T-cell (primary cell): ENCODE results near the gene PBX2. TPM values are rescaled to one million over a fixed set of nuclear protein-coding genes. Genes with fewer than 3 reads are reported as not detected.

Experiments used
- ATAC-seq, 4 experiments: fragments of 200-7000 bp in 3 of 4; fragments of 150-1000 bp in 1 of 4; cut with Tn5 transposase; replicated peaks in 1 of 4; 1 replicate in 3 of 4; 2 replicates in 1 of 4; pipeline ENCODE4 v1.10.0; 2021; ENCODE audit warnings: moderate library complexity in 3 of 4, mild to moderate bottlenecking in 2 of 4, moderate number of reproducible peaks in 1 of 4
- CTCF ChIA-PET, 2 donors: fragments of 300-600 bp; sonication (Branson Sonifier 250); formaldehyde crosslinking; loops; one replicate each; lab custom pipeline; 2022; ENCODE audit warnings: antibody characterized with exemption in 2 of 2; lab: Charles Lee
- POLR2A ChIA-PET, 2 donors: fragments of 300-600 bp; sonication (Branson Sonifier 250); formaldehyde crosslinking; loops; one replicate each; lab custom pipeline; 2022; ENCODE audit warnings: antibody characterized with exemption in 2 of 2; lab: Charles Lee
- DNase-seq, 35 experiments: peaks; one replicate each; pipeline versions ENCODE4 v3.0.0 to v3.0.0-alpha.2; 2013 to 2023
- H3K27ac ChIP-seq: one replicate; pipeline ENCODE4 v1.5.1; 2013; ENCODE audit warnings: low read length
- H3K27me3 ChIP-seq, 2 experiments: replicated peaks in 1 of 2; 1 replicate in 1 of 2; 2 replicates in 1 of 2; pipeline versions ENCODE4 v1.6.1 to v1.7.0; 2013; ENCODE audit warnings: low read length in 1 of 2, mixed read lengths in 1 of 2; ENCODE audit not compliant: control insufficient read depth in 2 of 2, insufficient read depth in 2 of 2; ENCODE audit errors: extremely low read depth in 1 of 2
- H3K36me3 ChIP-seq, 2 donors: 1 replicate in 1 of 2; 2 replicates in 1 of 2; pipeline versions ENCODE4 v1.6.1 to v1.7.0; 2013; ENCODE audit warnings: low read length in 1 of 2; ENCODE audit not compliant: control insufficient read depth in 2 of 2, insufficient read depth in 1 of 2; ENCODE audit errors: extremely low read depth in 1 of 2
- H3K4me1 ChIP-seq, 2 experiments: 1 replicate in 1 of 2; 2 replicates in 1 of 2; pipeline versions ENCODE4 v1.6.1 to v1.7.0; 2013; ENCODE audit warnings: low read length in 2 of 2, mixed read lengths in 1 of 2; ENCODE audit not compliant: insufficient read depth in 2 of 2, control insufficient read depth in 1 of 2; ENCODE audit errors: extremely low read depth in 1 of 2
- H3K4me3 ChIP-seq, 2 donors: 1 replicate in 1 of 2; 2 replicates in 1 of 2; pipeline versions ENCODE4 v1.5.1 to v1.7.0; 2013; ENCODE audit warnings: mild to moderate bottlenecking in 2 of 2, low read length in 1 of 2, moderate library complexity in 1 of 2; ENCODE audit not compliant: control insufficient read depth in 1 of 2; ENCODE audit errors: extremely low read depth in 1 of 2
- H3K9me3 ChIP-seq: 2 replicates; pipeline ENCODE4 v1.7.0; 2013
- H3K27ac Mint-ChIP-seq, 2 donors: one replicate each; pipeline ENCODE4 v1.8.0; 2020 to 2021; ENCODE audit warnings: mild to moderate bottlenecking in 2 of 2, mixed read lengths in 2 of 2
- H3K27me3 Mint-ChIP-seq, 2 donors: one replicate each; pipeline ENCODE4 v1.8.0; 2021 to 2022; ENCODE audit warnings: mixed read lengths in 2 of 2
- H3K36me3 Mint-ChIP-seq: one replicate; pipeline ENCODE4 v1.8.0; 2021; ENCODE audit warnings: mixed read lengths
- H3K4me1 Mint-ChIP-seq, 3 donors: one replicate each; pipeline ENCODE4 v1.8.0; 2020 to 2022; ENCODE audit warnings: mixed read lengths in 3 of 3, mild to moderate bottlenecking in 1 of 3
- H3K4me3 Mint-ChIP-seq, 3 donors: one replicate each; pipeline ENCODE4 v1.8.0; 2020 to 2022; ENCODE audit warnings: mild to moderate bottlenecking in 3 of 3, mixed read lengths in 3 of 3, moderate library complexity in 3 of 3
- H3K9me3 Mint-ChIP-seq, 3 donors: one replicate each; pipeline ENCODE4 v1.8.0; 2020 to 2022; ENCODE audit warnings: mixed read lengths in 3 of 3
- WGBS: methylation state at CpG from one replicate; pipeline ENCODE4 v1.1.5; 2013; ENCODE audit warnings: missing lambda C conversion rate; ENCODE audit not compliant: insufficient coverage; 5-methylcytosine and 5-hydroxymethylcytosine counted together
- total RNA-seq, 35 experiments: library from RNA in 6 of 35; stranded (reverse) in 6 of 35; fragments of 120-200 nt in 1 of 35; gene quantifications; one replicate each; pipeline versions ENCODE4 v1.2.1 to v1.2.4 and lab custom pipeline; 2013 to 2026

The PBX2 gene
- total RNA-seq, 5 donors from 2014 or later (not counting 1 experiment from before 2014, with no cell fraction given): 124 to 171 (median 148) TPM

DNA sequence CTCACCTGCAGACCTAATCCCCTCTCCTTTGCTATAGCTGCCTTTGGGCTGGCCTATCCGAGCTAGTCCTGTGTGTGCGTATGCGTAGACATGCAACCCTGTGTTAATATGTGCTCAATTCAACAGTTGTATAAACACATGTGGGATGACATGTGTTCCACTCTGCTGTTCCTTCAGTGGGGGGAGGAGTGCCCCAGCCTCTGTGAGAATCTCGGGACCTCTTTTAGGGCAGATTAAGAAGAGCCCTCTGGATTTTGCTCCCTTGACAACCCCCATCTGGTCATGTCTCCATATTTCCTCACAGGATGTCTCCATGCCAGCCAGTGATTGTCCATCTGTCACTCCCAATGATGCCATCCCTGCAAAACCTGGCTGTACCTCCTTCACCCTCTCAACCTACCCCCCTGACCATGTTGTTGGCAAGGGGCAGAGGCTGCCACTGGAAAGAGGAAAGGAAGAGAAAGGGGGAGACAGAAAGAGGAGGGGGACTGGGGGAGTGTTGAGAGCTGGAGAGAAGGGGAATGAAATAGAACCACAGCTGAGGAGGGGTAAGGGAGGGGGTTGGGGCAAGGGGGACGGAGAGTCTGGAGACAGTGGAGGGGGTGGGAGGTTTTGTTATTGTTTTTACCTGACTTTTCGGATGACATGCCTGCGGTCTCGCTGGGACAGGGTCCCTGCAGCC lies 38.7 kb downstream of the PBX2 start:
- CTCF ChIA-PET: interaction anchor here in 1 of 2 donors (0.6 kb wide), 2 partner anchors 8 to 92 kb away, joined by 3 to 5 read pairs; no protein-coding TSS in a partner anchor
- no peak for ATAC-seq
- WGBS: 86% methylated on average over 2 of the region's 8 CpGs
- H3K4me3 Mint-ChIP-seq: peak overlapping the region; percentile 72 to 91 (median 72)
- H3K36me3 ChIP-seq: no peaks in the 10 kb centered on the region
- POLR2A ChIA-PET: interaction anchor here in 1 of 2 donors (0.5 to 0.7 kb wide), 2 partner anchors 10 to 46 kb away, joined by 5 to 15 read pairs; no protein-coding TSS in a partner anchor
- H3K27me3 ChIP-seq: peaks cover 5 to 49% of the 10 kb centered on the region in 2 experiments
- DNase-seq: peak in 3 of 35 experiments; percentile 22 to 32 (median 30)
- H3K4me1 ChIP-seq: peaks cover 6 to 77% of the 10 kb centered on the region in 2 experiments
- no peaks in the 10 kb centered on the region for H3K36me3 Mint-ChIP-seq
- H3K27ac Mint-ChIP-seq: peak overlapping the region in 1 of 2 donors; percentile 41
- H3K4me1 Mint-ChIP-seq: peaks cover 61 to 75% (median 74%) of the 10 kb centered on the region in 3 donors
- no peaks in the 10 kb centered on the region for H3K9me3 ChIP-seq
- H3K27me3 Mint-ChIP-seq: peaks cover 6 to 40% of the 10 kb centered on the region in 2 donors
- H3K9me3 Mint-ChIP-seq: no peaks in the 10 kb centered on the region
- H3K27ac ChIP-seq: no peak overlapping the region
- peak overlapping the region in 1 of 2 donors; percentile 26 for H3K4me3 ChIP-seq

GRCh38 chr6:32149932-32150870 lies 39.8 kb downstream of the PBX2 start:
- peaks cover 6 to 42% of the 10 kb centered on the region in 2 donors for H3K27me3 Mint-ChIP-seq
- H3K4me3 Mint-ChIP-seq: peak overlapping the region; percentile 31 to 91 (median 72)
- Histone ChIP-seq H3K4me3 (no peak overlapping the region), H3K9me3 (no peaks in the 10 kb centered on the region), H3K36me3 (no peaks in the 10 kb centered on the region), H3K27ac (no peak overlapping the region), H3K27me3 (peaks cover 5 to 49% of the 10 kb centered on the region in 2 experiments), H3K4me1 (peaks cover 5 to 70% of the 10 kb centered on the region in 2 experiments)
- H3K36me3 Mint-ChIP-seq: no peaks in the 10 kb centered on the region
- POLR2A ChIA-PET: no interaction called here
- no peak for ATAC-seq
- 64% methylated on average over 49 of the region's 55 CpGs for WGBS
- H3K9me3 Mint-ChIP-seq: no peaks in the 10 kb centered on the region
- DNase-seq: no peak
- H3K4me1 Mint-ChIP-seq: peaks cover 55 to 69% (median 68%) of the 10 kb centered on the region in 3 donors
- peak overlapping the region; percentile 28 to 29 for H3K27ac Mint-ChIP-seq
- CTCF ChIA-PET: no interaction called here

DNA sequence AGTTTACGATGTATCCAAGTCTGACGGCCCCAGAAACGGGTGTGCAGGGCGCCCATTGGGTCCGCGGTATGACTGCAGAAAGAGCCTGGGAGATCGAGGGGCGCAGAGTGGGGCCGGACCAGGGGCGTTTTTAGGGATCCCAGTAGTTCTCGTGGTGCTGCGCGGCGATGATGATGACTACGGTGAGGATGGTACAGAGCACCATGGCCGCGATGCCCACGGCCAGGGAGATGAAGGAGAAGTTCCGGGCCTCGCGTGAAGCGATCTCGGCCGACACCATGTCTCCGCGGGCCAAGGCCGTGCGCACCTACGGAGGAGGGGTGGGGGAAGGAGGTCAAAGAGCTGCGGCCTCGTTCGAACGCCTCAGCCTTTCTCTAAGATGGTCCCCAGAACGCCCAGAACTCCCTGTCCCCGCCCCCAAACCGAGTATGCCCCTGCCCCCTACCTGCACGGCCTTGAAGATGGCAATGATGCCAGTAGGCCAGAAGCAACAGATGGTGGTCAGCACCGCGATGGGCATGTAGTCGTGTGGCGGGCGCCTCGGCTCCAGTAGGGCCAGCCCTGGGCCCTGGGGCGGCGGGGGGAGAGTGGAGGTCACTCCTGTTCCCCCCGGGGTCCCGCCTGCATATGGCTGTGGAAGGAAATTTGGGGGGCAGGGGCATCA lies 40.8 kb downstream of the PBX2 start:
- H3K9me3 ChIP-seq: no peaks in the 10 kb centered on the region
- peaks cover 45 to 59% (median 58%) of the 10 kb centered on the region in 3 donors for H3K4me1 Mint-ChIP-seq
- ATAC-seq: peak in 3 of 4 experiments; percentile 8 to 21 (median 10)

GRCh38 chr6:32148289-32149091 lies 41.5 kb downstream of the PBX2 start:
- H3K4me1 ChIP-seq: peaks cover 0 to 53% of the 10 kb centered on the region in 2 experiments
- H3K4me1 Mint-ChIP-seq: peaks cover 45 to 52% (median 52%) of the 10 kb centered on the region in 3 donors
- H3K4me3 Mint-ChIP-seq: peak overlapping the region; percentile 78 to 90 (median 80)
- ChIA-PET POLR2A (no interaction called here), CTCF (interaction anchor here in 1 of 2 donors (0.7 kb wide), 1 partner anchor 1821 kb away, joined by 3 read pairs; no protein-coding TSS in a partner anchor)
- no peaks in the 10 kb centered on the region for H3K9me3 Mint-ChIP-seq
- DNase-seq: peak; percentile 31 to 77 (median 64)
- 17% methylated on average over 26 of the region's 39 CpGs for WGBS
- H3K27me3 ChIP-seq: peaks cover 5 to 45% of the 10 kb centered on the region in 2 experiments
- H3K27me3 Mint-ChIP-seq: peaks cover 6 to 42% of the 10 kb centered on the region in 2 donors
- peak overlapping the region; percentile 35 to 60 for H3K4me3 ChIP-seq
- H3K9me3 ChIP-seq: no peaks in the 10 kb centered on the region
- no peaks in the 10 kb centered on the region for H3K36me3 Mint-ChIP-seq
- no peaks in the 10 kb centered on the region for H3K36me3 ChIP-seq
- H3K27ac Mint-ChIP-seq: peak overlapping the region; percentile 58
- H3K27ac ChIP-seq: no peak overlapping the region
- ATAC-seq: peak; percentile 75 to 82 (median 76)

More for the DNA sequence above, 40.8 kb downstream of the PBX2 start:
- peak overlapping the region; percentile 35 to 60 for H3K4me3 ChIP-seq
- Mint-ChIP-seq H3K36me3 (no peaks in the 10 kb centered on the region), H3K27me3 (peaks cover 6 to 42% of the 10 kb centered on the region in 2 donors), H3K9me3 (no peaks in the 10 kb centered on the region), H3K27ac (peak overlapping the region; percentile 58), H3K4me3 (peak overlapping the region; percentile 78 to 90 (median 80))
- H3K4me1 ChIP-seq: peaks cover 0 to 60% of the 10 kb centered on the region in 2 experiments
- no peaks in the 10 kb centered on the region for H3K36me3 ChIP-seq
- peak in 2 of 35 experiments; percentile 30 to 37 for DNase-seq
- 35% methylated on average over 34 of the region's 47 CpGs for WGBS
- H3K27me3 ChIP-seq: peaks cover 5 to 49% of the 10 kb centered on the region in 2 experiments
- ChIA-PET CTCF (no interaction called here), POLR2A (no interaction called here)
- H3K27ac ChIP-seq: no peak overlapping the region

- Histone ChIP-seq H3K27me3 (peaks cover 5 to 41% of the 10 kb centered on the region in 2 experiments), H3K4me1 (peaks cover 0 to 43% of the 10 kb centered on the region in 2 experiments), H3K4me3 (no peak overlapping the region), H3K36me3 (no peaks in the 10 kb centered on the region), H3K27ac (no peak overlapping the region), H3K9me3 (no peaks in the 10 kb centered on the region)
- ATAC-seq (no peak), DNase-seq (peak in 1 of 35 experiments; percentile 32)
- Mint-ChIP-seq H3K9me3 (no peaks in the 10 kb centered on the region), H3K27ac (no peak overlapping the region), H3K27me3 (peaks cover 6 to 35% of the 10 kb centered on the region in 2 donors), H3K4me1 (peaks cover 36 to 43% (median 43%) of the 10 kb centered on the region in 3 donors), H3K36me3 (no peaks in the 10 kb centered on the region), H3K4me3 (peak overlapping the region in 1 of 3 donors; percentile 90)
- POLR2A ChIA-PET: interaction anchor here in 1 of 2 donors (0.7 kb wide), 1 partner anchor 19 kb away, joined by 7 read pairs; no protein-coding TSS in a partner anchor
- CTCF ChIA-PET: interaction anchor here in 1 of 2 donors (0.7 kb wide), 1 partner anchor 1822 kb away, joined by 3 read pairs; no protein-coding TSS in a partner anchor
- no CpG with 5 or more reads among the region's 4 CpGs for WGBS
These were observed 42.4 kb downstream of the PBX2 start for GRCh38 chr6:32147401-32148132.
